GM12878 (cell line): ENCODE results near the gene POP5. TPM values are rescaled to one million over a fixed set of nuclear protein-coding genes. Genes with fewer than 3 reads are reported as not detected.
A peak's percentile ranks its signal among the peaks of the same experiment; 100 is the strongest.

Source experiments
- BCLAF1 ChIP-seq: fragments of 450-650 bp; IDR thresholded peaks from 2 replicates; pipeline ENCODE4 v1.6.1; 2017; ENCODE audit warnings: antibody characterized with exemption, mild to moderate bottlenecking, moderate library complexity
- CBFB ChIP-seq: IDR thresholded peaks from 2 replicates; pipeline ENCODE4 v1.6.1; 2016; ENCODE audit warnings: antibody characterized with exemption, low read depth
- CREB1 ChIP-seq: IDR thresholded peaks from 2 replicates; pipeline ENCODE4 v1.6.1; 2012; ENCODE audit warnings: low read depth, mild to moderate bottlenecking, inconsistent platforms
- CREM ChIP-seq: IDR thresholded peaks from 2 replicates; pipeline ENCODE4 v1.6.1; 2014; ENCODE audit warnings: antibody characterized with exemption, low read depth
- E2F4 ChIP-seq: IDR thresholded peaks from 2 replicates; pipeline ENCODE4 v1.6.1; 2012; ENCODE audit warnings: low read depth, low read length, improper control_type of control experiment
- HCFC1 ChIP-seq: fragments of 150-350 bp; IDR thresholded peaks from 2 replicates; pipeline ENCODE4 v1.6.1; 2014; ENCODE audit warnings: low read length
- KLF5 ChIP-seq: fragments of 450-650 bp; IDR thresholded peaks from 2 replicates; pipeline ENCODE4 v1.6.1; 2014; ENCODE audit warnings: mild to moderate bottlenecking; ENCODE audit not compliant: partially characterized antibody
- LARP7 ChIP-seq: fragments of 450-650 bp; IDR thresholded peaks from 2 replicates; pipeline ENCODE4 v1.6.1; 2017; ENCODE audit warnings: mild to moderate bottlenecking
- MTA3 ChIP-seq: IDR thresholded peaks from 2 replicates; pipeline ENCODE4 v1.6.1; 2012; ENCODE audit warnings: low read length, inconsistent platforms, borderline replicate concordance
- MYC ChIP-seq: IDR thresholded peaks from 2 replicates; pipeline ENCODE4 v1.6.1; 2011; ENCODE audit warnings: mild to moderate bottlenecking, low read length, moderate library complexity, inconsistent platforms; ENCODE audit not compliant: insufficient read depth, insufficient replicate concordance, insufficient read length, severe bottlenecking
- NBN ChIP-seq: fragments of 450-650 bp; IDR thresholded peaks from 2 replicates; pipeline ENCODE4 v1.6.1; 2016
- NR2C1 ChIP-seq: fragments of 450-650 bp; IDR thresholded peaks from 2 replicates; pipeline ENCODE4 v1.6.1; 2017; ENCODE audit warnings: antibody characterized with exemption, mild to moderate bottlenecking, moderate library complexity
- PKNOX1 ChIP-seq: fragments of 450-650 bp; IDR thresholded peaks from 2 replicates; pipeline ENCODE4 v1.6.1; 2016; ENCODE audit warnings: mild to moderate bottlenecking
- RELA ChIP-seq: fragments of 450-650 bp; IDR thresholded peaks from 2 replicates; pipeline ENCODE4 v1.8.0; 2014; ENCODE audit warnings: borderline replicate concordance; ENCODE audit not compliant: partially characterized antibody
- SRF ChIP-seq, 2 experiments: IDR thresholded peaks; 2 replicates each; pipeline ENCODE4 v1.6.1; 2011; ENCODE audit warnings: low read depth in 2 of 2, low read length in 2 of 2, mild to moderate bottlenecking in 1 of 2, moderate library complexity in 1 of 2
- STAT1 ChIP-seq: fragments of 450-650 bp; conservative IDR thresholded peaks from 2 replicates; pipeline ENCODE4 v1.6.1; 2014; ENCODE audit warnings: antibody characterized with exemption, mild to moderate bottlenecking
- TARDBP ChIP-seq: IDR thresholded peaks from 2 replicates; pipeline ENCODE4 v1.6.1; 2016; ENCODE audit warnings: borderline replicate concordance
- TCF12 ChIP-seq: IDR thresholded peaks from 2 replicates; pipeline ENCODE4 v1.6.1; 2011; ENCODE audit warnings: low read depth, mild to moderate bottlenecking, low read length
- ZNF217 ChIP-seq: fragments of 450-650 bp; IDR thresholded peaks from 2 replicates; pipeline ENCODE4 v1.6.1; 2017; ENCODE audit warnings: antibody characterized with exemption, mild to moderate bottlenecking
- ZNF384 ChIP-seq: IDR thresholded peaks from 2 replicates; pipeline ENCODE4 v1.6.1; 2012; ENCODE audit warnings: low read depth, mild to moderate bottlenecking, low read length, improper control_type of control experiment, borderline replicate concordance
- ZNF592 ChIP-seq: fragments of 450-650 bp; IDR thresholded peaks from 2 replicates; pipeline ENCODE4 v1.6.1; 2017; ENCODE audit warnings: mild to moderate bottlenecking, moderate library complexity
- polyA plus RNA-seq, 11 experiments: library from polyadenylated mRNA; depleted of rRNA in 4 of 11; unstranded in 6 of 11; stranded (reverse) in 5 of 11; fragments of >200 nt; fragmentation: Nextera tagmentation in 4 of 11; fragmentation: Illumina TruSeq in 1 of 11; extraction: Ambion mirVana in 4 of 11; extraction: Trizol in 1 of 11; gene quantifications; 1 replicate in 1 of 11; 2 replicates in 10 of 11; pipeline versions ENCODE4 v1.2.1 to v1.2.3, GENCODE V29; 2011 to 2016; ENCODE audit warnings: inconsistent platforms in 2 of 11, missing spikeins in 2 of 11, low read depth in 1 of 11
- total RNA-seq, 4 experiments: library from RNA; depleted of rRNA in 3 of 4; stranded (reverse); fragments of >200 nt in 3 of 4; fragmentation: Illumina TruSeq in 1 of 4; extraction: Trizol in 1 of 4; gene quantifications; 2 replicates each; pipeline versions ENCODE4 v1.2.1 to v1.2.3, GENCODE V29; 2013 to 2021

The POP5 gene
- total and polyA plus RNA-seq, 10 of the 15 experiments (the other 5 are each of a cell fraction or from before 2014, with no cell fraction given), result 50.3 to 234 (median 83.7) TPM

GRCh38 chr12:120534203-120534702 lies 46.9 kb downstream of the POP5 start, which contains the start of gene RNF10 (continued):
- TF ChIP-seq PKNOX1 (peak; percentile 36; the same call in 1 of the 2 replicates), MTA3 (no peak), NBN (no peak), HCFC1 (peak; percentile 84), STAT1 (no peak), TCF12 (no peak), ZNF592 (0 out of 2 replicates have a peak, but pooled peaks have one; percentile 36), CREM (peak; percentile 25; the same call in 1 of the 2 replicates), BCLAF1 (0 out of 2 replicates have a peak, but pooled peaks have one; percentile 14), NR2C1 (peak; percentile 17; the same call in 1 of the 2 replicates), E2F4 (0 out of 2 replicates have a peak, but pooled peaks have one; percentile 40), ZNF384 (no peak), SRF (IDR thresholded peaks at IDR 0.05; ENCODE audit: low read depth in 2 of 2, low read length in 2 of 2) (no peak), TARDBP (no peak; the same call in 1 of the 2 replicates), ZNF217 (no peak), CBFB (0 out of 2 replicates have a peak, but pooled peaks have one; percentile 46), RELA (no peak), KLF5 (peak; percentile 47), LARP7 (no peak), CREB1 (peak; percentile 72), MYC (no peak)
